ENCODE measurements around the gene OR52K2. TPM values are rescaled to one million over a fixed set of nuclear protein-coding genes. Genes with fewer than 3 reads are reported as not detected.

Gene OR52K2
- total and polyA plus RNA-seq, 2 donors (not counting 1 experiment from before 2014, with no cell fraction given), result not detected

DNA sequence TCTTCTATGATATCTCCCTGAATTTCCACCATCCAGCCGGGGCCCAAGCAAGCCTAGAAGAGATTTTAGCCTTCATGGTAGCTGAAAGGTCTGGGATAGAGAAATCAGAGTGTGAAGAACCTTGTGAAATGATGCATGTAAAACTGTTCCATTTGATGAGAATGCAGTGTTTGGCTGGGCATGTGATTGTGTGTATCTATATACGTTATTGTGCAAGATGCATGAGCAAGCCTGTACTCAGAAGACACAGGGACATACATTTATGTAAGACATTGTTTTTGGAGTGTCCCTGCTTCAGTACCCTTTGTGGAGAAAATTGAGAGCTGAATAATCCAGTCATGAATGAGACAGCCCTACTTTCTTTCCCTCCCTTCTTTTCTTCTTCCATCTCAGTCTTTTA lies 15.2 kb upstream of the OR52K2 start:
- no peak for DNase-seq (ENCODE audit: low read depth in 2 of 2)
- Histone ChIP-seq H3K36me3 (ENCODE audit: control insufficient read depth, insufficient read depth, low read length) (no peaks in the 10 kb centered on the region), H3K27me3 (ENCODE audit: control insufficient read depth, insufficient read depth, low read length) (no peaks in the 10 kb centered on the region), H4K20me1 (ENCODE audit: control insufficient read depth, extremely low read depth, insufficient read depth, low read length) (no peaks in the 10 kb centered on the region), H3K4me1 (ENCODE audit: control insufficient read depth, extremely low read depth, insufficient read depth, low read length) (no peaks in the 10 kb centered on the region), H3K9ac (ENCODE audit: insufficient read depth, low read length) (no peak overlapping the region), H3K4me2 (ENCODE audit: extremely low read depth, insufficient read depth, low read length) (no peak overlapping the region), H3K4me3 (replicated peaks in 1 of 4; ENCODE audit: control extremely low read depth in 1 of 4, insufficient read depth in 1 of 4, low read depth in 3 of 4, low read length in 4 of 4) (no peak overlapping the region), H2AFZ (ENCODE audit: low read length) (no peak overlapping the region), H3K9me3 (ENCODE audit: control insufficient read depth, insufficient read depth, low read depth, low read length) (no peaks in the 10 kb centered on the region), H3K27ac (ENCODE audit: insufficient read depth, low read length) (no peak overlapping the region), H3K79me2 (ENCODE audit: control insufficient read depth, insufficient read depth, low read length) (no peaks in the 10 kb centered on the region)
- TF ChIP-seq, protein P1, sequence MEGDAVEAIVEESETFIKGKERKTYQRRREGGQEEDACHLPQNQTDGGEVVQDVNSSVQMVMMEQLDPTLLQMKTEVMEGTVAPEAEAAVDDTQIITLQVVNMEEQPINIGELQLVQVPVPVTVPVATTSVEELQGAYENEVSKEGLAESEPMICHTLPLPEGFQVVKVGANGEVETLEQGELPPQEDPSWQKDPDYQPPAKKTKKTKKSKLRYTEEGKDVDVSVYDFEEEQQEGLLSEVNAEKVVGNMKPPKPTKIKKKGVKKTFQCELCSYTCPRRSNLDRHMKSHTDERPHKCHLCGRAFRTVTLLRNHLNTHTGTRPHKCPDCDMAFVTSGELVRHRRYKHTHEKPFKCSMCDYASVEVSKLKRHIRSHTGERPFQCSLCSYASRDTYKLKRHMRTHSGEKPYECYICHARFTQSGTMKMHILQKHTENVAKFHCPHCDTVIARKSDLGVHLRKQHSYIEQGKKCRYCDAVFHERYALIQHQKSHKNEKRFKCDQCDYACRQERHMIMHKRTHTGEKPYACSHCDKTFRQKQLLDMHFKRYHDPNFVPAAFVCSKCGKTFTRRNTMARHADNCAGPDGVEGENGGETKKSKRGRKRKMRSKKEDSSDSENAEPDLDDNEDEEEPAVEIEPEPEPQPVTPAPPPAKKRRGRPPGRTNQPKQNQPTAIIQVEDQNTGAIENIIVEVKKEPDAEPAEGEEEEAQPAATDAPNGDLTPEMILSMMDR (conservative IDR thresholded peaks at IDR 0.05 in 1 of 2, IDR thresholded peaks at IDR 0.05 in 1 of 2; ENCODE audit: low read depth in 1 of 2, low read length in 2 of 2), result no peak
- TF ChIP-seq EZH2 (IDR thresholded peaks at IDR 0.05; ENCODE audit: low read length, missing control alignments), result no peak

DNA sequence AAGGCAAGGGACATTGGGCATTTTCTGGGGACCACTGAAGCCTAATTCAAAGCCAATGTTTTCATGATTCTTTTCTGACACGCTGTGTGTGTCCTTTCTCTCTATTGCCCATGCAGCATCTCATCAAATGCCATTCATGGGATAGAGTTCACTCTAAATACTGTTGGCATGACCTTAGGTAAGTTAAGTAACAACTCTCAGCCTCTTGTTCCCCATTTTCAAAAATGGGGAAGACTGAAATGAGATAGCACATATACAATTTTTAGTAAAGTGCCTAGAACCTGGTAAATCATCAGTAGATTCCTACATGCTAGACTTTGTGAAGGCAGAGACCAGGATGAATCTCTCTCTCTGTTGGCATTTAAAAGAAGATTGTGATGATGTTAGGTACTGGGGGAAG lies 12.7 kb upstream of the OR52K2 start:
- Histone ChIP-seq H3K9ac (ENCODE audit: insufficient read depth, low read length) (no peak overlapping the region), H4K20me1 (ENCODE audit: control insufficient read depth, extremely low read depth, insufficient read depth, low read length) (no peaks in the 10 kb centered on the region), H3K4me1 (ENCODE audit: control insufficient read depth, extremely low read depth, insufficient read depth, low read length) (no peaks in the 10 kb centered on the region), H3K4me3 (replicated peaks in 1 of 4; ENCODE audit: control extremely low read depth in 1 of 4, insufficient read depth in 1 of 4, low read depth in 3 of 4, low read length in 4 of 4) (no peak overlapping the region), H3K4me2 (ENCODE audit: extremely low read depth, insufficient read depth, low read length) (no peak overlapping the region), H3K36me3 (ENCODE audit: control insufficient read depth, insufficient read depth, low read length) (no peaks in the 10 kb centered on the region), H3K9me3 (ENCODE audit: control insufficient read depth, insufficient read depth, low read depth, low read length) (no peaks in the 10 kb centered on the region), H3K79me2 (ENCODE audit: control insufficient read depth, insufficient read depth, low read length) (no peaks in the 10 kb centered on the region), H2AFZ (ENCODE audit: low read length) (no peak overlapping the region), H3K27me3 (ENCODE audit: control insufficient read depth, insufficient read depth, low read length) (no peaks in the 10 kb centered on the region), H3K27ac (ENCODE audit: insufficient read depth, low read length) (no peak overlapping the region)
- no peak for TF ChIP-seq EZH2 (IDR thresholded peaks at IDR 0.05; ENCODE audit: low read length, missing control alignments)
- TF ChIP-seq, protein P1 (conservative IDR thresholded peaks at IDR 0.05 in 1 of 2, IDR thresholded peaks at IDR 0.05 in 1 of 2; ENCODE audit: low read depth in 1 of 2, low read length in 2 of 2), result no peak
- DNase-seq (ENCODE audit: low read depth in 2 of 2), result no peak

DNA sequence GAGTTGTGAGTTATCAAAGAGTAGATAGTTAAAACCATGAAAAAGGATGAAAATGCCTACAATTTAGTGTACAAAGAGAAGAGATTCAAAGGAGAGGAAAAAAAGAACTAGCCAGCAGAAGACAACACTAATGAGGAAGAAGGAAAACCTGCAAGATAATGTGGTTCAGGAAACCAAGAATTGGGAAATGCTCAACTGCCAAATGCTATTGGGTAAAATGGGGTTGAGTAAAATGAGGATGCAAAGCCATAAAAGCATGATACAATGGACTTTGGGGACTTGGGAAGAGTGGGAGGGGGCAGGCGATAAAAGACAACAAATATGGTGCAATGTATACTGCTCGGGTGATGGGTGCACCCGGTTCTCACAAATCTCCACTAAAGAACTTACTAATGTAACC lies 7.6 kb upstream of the OR52K2 start:
- Histone ChIP-seq H4K20me1 (ENCODE audit: control insufficient read depth, extremely low read depth, insufficient read depth, low read length) (no peaks in the 10 kb centered on the region), H3K79me2 (ENCODE audit: control insufficient read depth, insufficient read depth, low read length) (no peaks in the 10 kb centered on the region), H3K4me2 (ENCODE audit: extremely low read depth, insufficient read depth, low read length) (no peak overlapping the region), H3K4me1 (ENCODE audit: control insufficient read depth, extremely low read depth, insufficient read depth, low read length) (no peaks in the 10 kb centered on the region), H3K9ac (ENCODE audit: insufficient read depth, low read length) (no peak overlapping the region), H3K36me3 (ENCODE audit: control insufficient read depth, insufficient read depth, low read length) (no peaks in the 10 kb centered on the region), H3K4me3 (replicated peaks in 1 of 4; ENCODE audit: control extremely low read depth in 1 of 4, insufficient read depth in 1 of 4, low read depth in 3 of 4, low read length in 4 of 4) (no peak overlapping the region), H3K27ac (ENCODE audit: insufficient read depth, low read length) (no peak overlapping the region), H2AFZ (ENCODE audit: low read length) (no peak overlapping the region), H3K27me3 (ENCODE audit: control insufficient read depth, insufficient read depth, low read length) (no peaks in the 10 kb centered on the region), H3K9me3 (ENCODE audit: control insufficient read depth, insufficient read depth, low read depth, low read length) (no peaks in the 10 kb centered on the region)
- TF ChIP-seq, protein P1 (conservative IDR thresholded peaks at IDR 0.05 in 1 of 2, IDR thresholded peaks at IDR 0.05 in 1 of 2; ENCODE audit: low read depth in 1 of 2, low read length in 2 of 2), result no peak
- TF ChIP-seq EZH2 (IDR thresholded peaks at IDR 0.05; ENCODE audit: low read length, missing control alignments), result no peak
- DNase-seq (ENCODE audit: low read depth in 2 of 2), result no peak

Data from fibroblast of lung (primary cell).